Measurements from ENCODE around the gene FHOD1. TPM values are rescaled to one million over a fixed set of nuclear protein-coding genes. Genes with fewer than 3 reads are reported as not detected.

FHOD1 gene
- total RNA-seq, 2 experiments from 2014 or later: 92.2 to 92.8 TPM

GRCh38 chr16:67190448-67191399, 56.6 kb downstream of the FHOD1 start:
- Mint-ChIP-seq H3K36me3 (peaks cover 6% of the 10 kb centered on the region), H3K4me3 (no peak overlapping the region), H3K27me3 (peaks cover 7% of the 10 kb centered on the region), H3K27ac (peak overlapping the region; percentile 84), H3K4me1 (peaks cover 24% of the 10 kb centered on the region), H3K9me3 (no peaks in the 10 kb centered on the region)
- DNase-seq: no peak
- no peak for ATAC-seq (ENCODE audit: low read depth)
- POLR2A ChIA-PET: interaction anchor here (0.5 to 0.6 kb wide), 2 partner anchors 37 to 177 kb away, joined by 3 read pairs; no protein-coding TSS in a partner anchor

- H3K4me1 Mint-ChIP-seq: peaks cover 31% of the 10 kb centered on the region
- POLR2A ChIA-PET: interaction anchor here (0.6 kb wide), 1 partner anchor 177 kb away, joined by 3 read pairs; no protein-coding TSS in a partner anchor
- no peak within 1 kb of the TSS for H3K27ac Mint-ChIP-seq
- ATAC-seq (ENCODE audit: low read depth) (no peak), DNase-seq (no peak)
- H3K4me3 Mint-ChIP-seq: no peak within 1 kb of the TSS
- H3K27me3 Mint-ChIP-seq: peaks cover 14% of the 10 kb centered on the region
- peaks cover 4% of the 10 kb centered on the region for H3K36me3 Mint-ChIP-seq
- no peaks in the 10 kb centered on the region for H3K9me3 Mint-ChIP-seq
Measured at GRCh38 chr16:67190041-67190440, 57.2 kb downstream of the FHOD1 start, which contains the start of gene EXOC3L1. Gene EXOC3L1, minus strand, starts transcription at chr16:67190136. Its CDS starts 460 bp downstream, at chr16:67189676.

DNA sequence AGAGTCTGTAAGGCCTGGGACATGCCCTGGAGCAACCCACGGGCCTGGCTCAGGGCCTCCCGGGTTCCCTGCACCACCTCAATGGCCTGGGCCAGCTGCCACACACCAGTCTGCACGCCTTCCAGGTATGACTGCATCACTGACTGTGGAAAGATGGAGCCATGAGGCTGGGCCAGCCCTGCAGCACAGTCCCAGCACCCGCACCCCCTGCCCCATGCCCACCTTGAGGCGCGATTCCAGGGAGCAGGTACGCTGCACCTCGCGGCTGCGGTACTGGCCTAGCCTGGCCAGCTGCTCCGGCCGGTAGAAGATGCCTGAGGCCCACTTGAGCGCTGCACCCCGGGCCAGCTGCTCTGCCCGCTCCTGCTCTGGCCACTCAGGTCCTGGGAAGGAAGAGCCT, 58.5 kb downstream of the FHOD1 start:
- ATAC-seq (ENCODE audit: low read depth): no peak
- POLR2A ChIA-PET: no interaction called here
- no peak for DNase-seq
- Mint-ChIP-seq H3K27me3 (peaks cover 14% of the 10 kb centered on the region), H3K27ac (no peak overlapping the region), H3K9me3 (no peaks in the 10 kb centered on the region), H3K4me3 (no peak overlapping the region), H3K36me3 (peaks cover 4% of the 10 kb centered on the region), H3K4me1 (peaks cover 28% of the 10 kb centered on the region)

GRCh38 chr16:67188323-67188722, 59.0 kb downstream of the FHOD1 start:
- no peak for DNase-seq
- Mint-ChIP-seq H3K36me3 (peaks cover 4% of the 10 kb centered on the region), H3K9me3 (no peaks in the 10 kb centered on the region), H3K4me1 (peaks cover 23% of the 10 kb centered on the region), H3K27ac (peak overlapping the region; percentile 34), H3K4me3 (no peak overlapping the region), H3K27me3 (peaks cover 14% of the 10 kb centered on the region)
- no peak for ATAC-seq (ENCODE audit: low read depth)
- POLR2A ChIA-PET: no interaction called here

- ATAC-seq (ENCODE audit: low read depth) (no peak), DNase-seq (no peak)
- POLR2A ChIA-PET: no interaction called here
- peaks cover 14% of the 10 kb centered on the region for H3K27me3 Mint-ChIP-seq
- H3K27ac Mint-ChIP-seq: no peak overlapping the region
- H3K9me3 Mint-ChIP-seq: no peaks in the 10 kb centered on the region
- no peaks in the 10 kb centered on the region for H3K36me3 Mint-ChIP-seq
- peaks cover 14% of the 10 kb centered on the region for H3K4me1 Mint-ChIP-seq
- no peak overlapping the region for H3K4me3 Mint-ChIP-seq
Measured at GRCh38 chr16:67187175-67187890, 59.9 kb downstream of the FHOD1 start.

GRCh38 chr16:67186550-67186950, 60.7 kb downstream of the FHOD1 start:
- peaks cover 14% of the 10 kb centered on the region for H3K27me3 Mint-ChIP-seq
- H3K27ac Mint-ChIP-seq: no peak overlapping the region
- H3K4me1 Mint-ChIP-seq: peaks cover 11% of the 10 kb centered on the region
- no peaks in the 10 kb centered on the region for H3K9me3 Mint-ChIP-seq
- H3K36me3 Mint-ChIP-seq: no peaks in the 10 kb centered on the region
- H3K4me3 Mint-ChIP-seq: no peak overlapping the region
- DNase-seq: no peak
- no peak for ATAC-seq (ENCODE audit: low read depth)
- POLR2A ChIA-PET: no interaction called here

- H3K9me3 Mint-ChIP-seq: no peaks in the 10 kb centered on the region
- peak overlapping the region; percentile 86 for H3K4me3 Mint-ChIP-seq
- H3K4me1 Mint-ChIP-seq: peaks cover 8% of the 10 kb centered on the region
- POLR2A ChIA-PET: interaction anchor here (0.8 to 3.4 kb wide), 7 partner anchors 26 to 202 kb away, joined by 3 to 14 read pairs (median 4); partner anchors contain the start of genes B3GNT9, FBXL8 and TRADD
- DNase-seq (no peak), ATAC-seq (ENCODE audit: low read depth) (no peak)
- no peak overlapping the region for H3K27ac Mint-ChIP-seq
- H3K27me3 Mint-ChIP-seq: peaks cover 14% of the 10 kb centered on the region
- H3K36me3 Mint-ChIP-seq: no peaks in the 10 kb centered on the region
Measured at GRCh38 chr16:67185651-67186134, 61.6 kb downstream of the FHOD1 start.

DNA sequence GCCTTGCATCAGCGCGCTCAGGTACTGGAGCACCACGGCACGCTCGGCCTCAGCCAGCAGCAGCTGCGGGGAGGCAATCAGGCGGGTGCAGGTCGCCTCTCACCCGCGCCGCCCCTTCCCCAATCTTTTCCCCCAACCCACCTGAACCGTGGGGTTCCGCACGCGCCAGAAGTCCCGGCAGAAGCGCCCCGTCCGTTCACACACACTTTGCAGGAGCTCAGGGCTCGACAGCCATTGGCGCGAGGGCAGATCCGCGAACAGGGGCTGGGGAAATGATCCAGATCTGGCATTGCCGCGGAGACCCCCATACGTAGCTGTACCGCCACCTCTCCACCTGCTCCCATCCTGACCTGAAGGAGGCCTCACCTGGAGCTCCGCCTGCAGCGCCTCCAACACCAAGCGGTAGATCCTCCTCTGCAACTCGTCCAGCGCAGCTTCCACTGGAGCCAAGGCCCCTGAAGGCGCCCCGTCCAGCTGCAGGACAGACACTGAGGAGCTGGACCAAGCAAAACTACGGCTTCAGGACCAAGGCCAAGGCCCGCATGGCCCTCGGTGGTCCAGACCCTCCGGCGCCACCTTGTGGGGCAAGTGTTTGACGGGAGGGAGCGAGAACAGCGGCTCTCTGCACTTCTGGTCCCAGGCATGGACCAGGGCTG, 62.2 kb downstream of the FHOD1 start:
- H3K9me3 Mint-ChIP-seq: no peaks in the 10 kb centered on the region
- H3K36me3 Mint-ChIP-seq: no peaks in the 10 kb centered on the region
- ATAC-seq (ENCODE audit: low read depth): peak; percentile 24
- POLR2A ChIA-PET: interaction anchor here (0.8 to 3.4 kb wide), 9 partner anchors 9 to 201 kb away, joined by 3 to 14 read pairs (median 4); partner anchors contain the start of genes B3GNT9, FBXL8 and TRADD
- peaks cover 8% of the 10 kb centered on the region for H3K4me1 Mint-ChIP-seq
- H3K4me3 Mint-ChIP-seq: peak overlapping the region; percentile 86
- peak overlapping the region; percentile 76 for H3K27ac Mint-ChIP-seq
- DNase-seq: peak; percentile 90
- H3K27me3 Mint-ChIP-seq: peaks cover 14% of the 10 kb centered on the region

GRCh38 chr16:67184453-67184994, 62.8 kb downstream of the FHOD1 start:
- no peak for DNase-seq
- Mint-ChIP-seq H3K9me3 (no peaks in the 10 kb centered on the region), H3K27me3 (peaks cover 14% of the 10 kb centered on the region), H3K27ac (no peak overlapping the region), H3K4me1 (peaks cover 8% of the 10 kb centered on the region), H3K36me3 (no peaks in the 10 kb centered on the region), H3K4me3 (peak overlapping the region; percentile 86)
- ATAC-seq (ENCODE audit: low read depth): peak; percentile 2
- POLR2A ChIA-PET: interaction anchor here (1.2 to 3.4 kb wide), 8 partner anchors 8 to 201 kb away, joined by 3 to 14 read pairs (median 4); partner anchors contain the start of genes FBXL8 and TRADD

DNA sequence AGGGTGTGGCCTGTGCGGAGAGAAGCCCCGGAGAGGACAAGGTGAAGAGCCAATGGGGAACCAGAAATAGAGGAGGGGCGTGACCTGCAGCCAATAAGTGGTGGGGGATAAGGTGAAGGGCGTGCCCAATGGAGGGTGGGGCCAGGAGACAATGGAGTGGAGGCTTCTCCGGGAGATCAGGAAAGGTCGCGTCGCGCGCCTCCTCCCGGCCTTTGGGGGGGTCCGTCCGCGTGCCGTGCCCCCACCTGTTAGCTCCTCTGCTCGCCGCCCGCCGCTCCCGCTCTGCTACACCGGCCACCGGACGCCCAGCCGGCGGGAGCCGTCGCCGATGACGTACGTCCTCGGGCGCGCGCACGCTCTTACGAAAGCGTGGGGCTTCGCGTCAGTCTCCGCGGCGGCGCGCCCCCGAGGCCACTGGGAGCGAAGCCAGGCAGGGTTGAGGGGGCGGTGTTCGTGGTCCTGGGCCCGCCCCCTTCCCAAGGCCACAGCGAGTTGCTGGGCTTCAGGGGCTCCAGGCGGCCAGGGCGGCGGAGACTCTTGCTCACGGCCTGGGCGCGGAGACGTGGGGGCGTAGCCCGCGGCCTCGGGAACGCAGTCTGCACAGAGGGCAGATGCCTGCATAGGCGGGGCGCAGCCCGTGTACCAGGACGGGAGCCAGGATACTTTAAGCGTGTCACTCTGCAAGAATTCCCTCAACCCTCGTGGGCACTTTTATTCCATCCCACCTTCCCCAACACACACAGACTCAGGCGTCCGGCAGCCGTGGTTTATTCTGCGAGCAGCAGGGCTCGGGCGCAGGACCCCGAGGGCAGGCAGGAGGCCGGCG, 63.4 kb downstream of the FHOD1 start, which contains the start of gene MATCAP1:
Gene MATCAP1, minus strand, starts transcription at position 337 of the 826 bp plus-strand sequence. CDS start 3,353 bp downstream, outside the sequence.
- Mint-ChIP-seq H3K4me3 (peak within 1 kb of the TSS; percentile 86), H3K27me3 (peaks cover 14% of the 10 kb centered on the region), H3K9me3 (no peaks in the 10 kb centered on the region), H3K4me1 (peaks cover 10% of the 10 kb centered on the region), H3K36me3 (peaks cover 1% of the 10 kb centered on the region), H3K27ac (no peak within 1 kb of the TSS)
- DNase-seq (peak; percentile 97), ATAC-seq (ENCODE audit: low read depth) (peak; percentile 93)
- POLR2A ChIA-PET: interaction anchor here (1.0 to 3.4 kb wide), 7 partner anchors 8 to 170 kb away, joined by 3 to 14 read pairs (median 4); partner anchors contain the start of genes FBXL8 and TRADD

- peaks cover 14% of the 10 kb centered on the region for H3K27me3 Mint-ChIP-seq
- POLR2A ChIA-PET: interaction anchor here (1.0 to 3.4 kb wide), 3 partner anchors 10 to 61 kb away, joined by 3 to 14 read pairs (median 3); partner anchors contain the start of genes FBXL8 and TRADD
- no peak overlapping the region for H3K27ac Mint-ChIP-seq
- ATAC-seq (ENCODE audit: low read depth) (no peak), DNase-seq (no peak)
- H3K4me1 Mint-ChIP-seq: peaks cover 13% of the 10 kb centered on the region
- H3K4me3 Mint-ChIP-seq: no peak overlapping the region
- H3K9me3 Mint-ChIP-seq: no peaks in the 10 kb centered on the region
- H3K36me3 Mint-ChIP-seq: peaks cover 4% of the 10 kb centered on the region
Measured at GRCh38 chr16:67183284-67183626, 64.0 kb downstream of the FHOD1 start.
